NOMO-1 treated with dmso at 0.1 percent for 144 hours (cell line): ENCODE data around the gene KCNF1.

ENCODE experiments used
- DNase-seq: peaks from one replicate; lab custom pipeline; 2025; ENCODE audit not compliant: unreplicated experiment; lab: John Stamatoyannopoulos, UW

The KCNF1 gene

DNA sequence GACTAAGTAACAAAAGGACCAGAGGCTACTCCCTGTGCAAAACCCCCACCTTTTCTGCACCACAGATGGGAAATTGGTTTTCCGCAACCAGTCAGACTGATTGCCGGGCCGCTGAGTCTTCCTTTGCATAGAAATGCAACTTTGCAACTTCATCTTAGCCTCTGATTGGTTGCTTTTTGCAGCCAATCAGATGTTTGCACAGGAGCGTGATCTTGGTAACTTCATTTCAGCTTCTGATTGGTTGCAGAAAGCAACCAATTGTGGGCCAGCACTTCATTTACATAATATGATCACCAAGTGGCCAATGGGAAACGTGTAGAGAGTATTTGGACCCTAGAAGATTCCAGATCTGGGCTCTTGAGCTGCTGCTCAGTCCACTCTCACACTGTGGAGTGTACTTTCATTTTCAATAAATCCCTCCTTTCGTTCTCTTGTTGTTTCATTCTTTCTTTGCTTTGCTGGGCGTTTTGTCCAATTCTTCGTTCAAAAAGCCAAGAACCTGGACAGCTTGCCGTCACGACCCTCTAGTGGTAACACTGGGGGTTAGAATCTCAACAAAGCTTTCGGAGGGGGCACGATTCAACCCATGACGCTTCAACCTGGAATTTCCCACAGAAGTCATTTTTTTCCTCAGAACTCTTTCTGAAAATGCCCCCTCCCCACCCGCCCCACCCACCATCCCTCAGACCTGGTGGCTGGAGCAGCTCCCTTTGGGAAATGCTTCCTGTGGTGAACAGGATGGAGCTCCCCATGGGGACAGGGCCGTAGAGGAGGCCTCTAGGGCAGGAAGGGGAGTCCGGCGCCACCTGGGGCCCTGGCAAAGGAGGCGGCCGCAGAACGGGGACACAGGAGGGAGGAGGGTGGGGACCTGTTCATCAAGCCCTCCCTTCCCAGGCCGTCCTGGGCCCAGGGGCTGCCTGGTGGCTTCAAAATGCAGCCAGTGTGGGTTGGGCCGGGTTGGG is 31.8 kb upstream of the KCNF1 start:
- no peak for DNase-seq

- DNase-seq = peak; percentile 77
These were observed 31.0 kb upstream of the KCNF1 start for GRCh38 chr2:10880586-10881321.

DNA sequence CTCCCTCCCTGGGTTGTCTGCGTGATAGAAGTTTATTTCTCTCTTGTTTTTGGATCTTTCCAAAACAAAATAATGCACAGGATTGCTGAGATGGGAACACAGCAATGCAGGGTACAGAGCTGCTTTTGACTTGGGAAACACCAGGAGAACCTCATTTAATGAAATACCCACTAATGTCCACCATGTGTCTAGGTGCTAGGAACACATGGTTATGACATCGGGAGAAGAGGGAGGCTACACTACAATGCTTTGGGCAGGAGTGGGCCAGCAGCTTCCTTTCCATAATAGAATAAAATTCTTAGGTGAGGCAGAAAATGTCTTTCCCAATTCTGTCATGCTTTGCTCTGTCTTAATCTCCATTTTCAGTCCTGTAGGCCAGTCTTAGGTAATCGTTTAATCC is 29.2 kb upstream of the KCNF1 start:
- DNase-seq = no peak

- DNase-seq = no peak
These were observed 28.7 kb upstream of the KCNF1 start for GRCh38 chr2:10883066-10883465.

DNA sequence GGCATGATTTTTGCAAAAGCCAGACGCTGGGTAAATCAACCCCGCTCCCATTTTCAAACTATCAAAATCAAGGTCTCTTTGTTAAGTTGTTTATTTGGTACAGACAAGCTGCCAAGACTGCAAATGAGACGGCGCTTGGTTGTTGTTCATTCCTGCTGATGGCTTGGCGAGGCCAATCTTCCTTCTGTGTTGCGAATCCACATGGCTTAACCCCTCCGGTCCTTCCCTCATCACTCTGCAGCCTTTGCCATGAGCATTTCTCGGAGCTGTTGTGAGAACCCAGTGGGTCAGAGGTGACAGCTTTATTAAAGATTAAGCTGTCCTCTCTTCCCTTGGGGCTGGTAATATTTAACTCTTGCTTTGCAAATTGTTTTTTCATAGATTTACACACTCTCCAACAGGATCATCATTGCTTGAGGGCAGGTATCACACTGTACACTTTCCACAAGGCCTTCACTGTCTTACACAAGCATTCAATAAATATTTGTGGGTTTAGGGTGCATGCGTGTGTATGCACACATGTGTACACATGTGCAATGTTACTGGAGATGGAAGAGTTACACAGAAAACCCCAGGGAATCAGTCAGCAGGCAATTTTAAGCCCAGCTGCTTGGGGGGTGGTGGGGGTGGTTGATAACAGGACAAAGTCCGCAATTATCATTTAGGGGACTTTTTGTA is 27.8 kb upstream of the KCNF1 start:
- no peak for DNase-seq

GRCh38 chr2:10884574-10884975 is 27.2 kb upstream of the KCNF1 start:
- no peak for DNase-seq

- no peak for DNase-seq
These were observed 26.5 kb upstream of the KCNF1 start for GRCh38 chr2:10885094-10885860.

DNA sequence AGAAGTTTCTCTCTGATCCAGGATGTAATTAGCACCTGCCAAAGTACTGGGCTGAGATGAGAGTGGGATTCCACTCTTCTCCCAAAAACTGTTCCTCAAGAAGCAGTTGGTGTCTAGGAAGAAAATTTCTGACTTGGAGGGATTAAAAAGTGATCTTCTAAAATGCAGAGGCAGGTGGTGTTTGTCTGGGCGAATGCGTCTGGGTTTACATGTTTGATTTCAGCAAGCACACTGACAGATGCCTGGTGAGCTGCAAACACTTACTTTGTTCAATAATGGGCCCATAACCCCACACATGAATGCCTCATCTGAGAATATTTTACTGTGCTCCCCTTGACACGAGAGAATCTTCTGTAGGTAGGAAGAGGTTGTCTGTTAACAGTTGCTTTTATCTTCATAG is 24.3 kb upstream of the KCNF1 start:
- DNase-seq = no peak

DNA sequence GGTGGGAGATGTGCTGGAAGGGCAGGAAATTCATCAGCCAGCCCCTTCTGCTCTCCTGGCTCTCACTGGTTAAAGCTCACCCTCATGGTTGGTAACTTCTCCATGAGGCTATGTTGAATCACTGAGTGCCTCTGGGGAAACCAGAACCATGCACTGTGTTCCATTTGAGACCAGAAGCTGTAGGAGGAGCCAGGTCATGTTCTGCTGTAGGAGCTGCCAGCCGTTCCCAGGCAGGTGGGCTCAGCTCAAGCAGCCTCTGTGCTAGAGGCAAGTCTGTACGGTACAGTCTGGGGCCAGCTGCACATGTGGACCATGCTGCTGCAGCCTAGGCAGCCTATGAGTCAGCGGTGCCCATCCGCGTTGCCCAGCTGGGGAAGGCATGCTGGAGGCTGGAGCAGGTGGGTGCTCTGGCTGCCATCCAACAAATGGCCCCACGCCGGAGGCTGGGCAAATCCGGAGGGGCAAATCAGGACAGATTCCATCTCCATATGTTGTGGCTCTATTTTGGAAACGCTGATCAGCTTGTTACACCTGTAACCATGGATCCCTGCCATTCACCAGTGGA is 22.0 kb upstream of the KCNF1 start:
- DNase-seq = no peak

DNA sequence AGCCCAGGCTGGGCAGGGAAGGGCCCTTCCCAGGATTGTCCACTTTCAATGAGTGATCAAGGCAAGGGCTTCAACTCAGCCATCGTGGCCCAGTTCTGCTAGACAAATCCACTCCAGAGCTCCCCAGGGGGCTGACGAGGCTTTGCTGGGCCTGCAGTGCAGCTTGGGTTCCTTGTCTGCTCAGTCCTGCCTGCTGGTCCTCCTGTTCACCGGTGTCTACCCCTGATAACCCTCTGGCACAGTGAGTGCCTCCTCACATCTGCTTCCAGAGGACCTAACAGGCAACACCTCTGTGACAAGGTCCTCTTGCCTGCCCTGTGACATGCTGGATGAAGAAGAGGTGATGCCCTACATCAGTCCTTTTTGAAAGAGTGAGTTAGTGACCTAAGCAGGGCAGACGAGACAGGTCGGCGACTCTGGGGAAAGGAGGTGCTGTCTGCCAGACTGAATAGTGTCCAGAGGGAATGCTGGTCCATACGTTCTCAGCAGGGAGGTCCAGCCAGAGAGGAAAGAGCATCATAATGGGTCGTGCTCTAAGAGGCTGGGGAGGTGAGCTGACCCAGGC is 20.9 kb upstream of the KCNF1 start:
- no peak for DNase-seq

- no peak for DNase-seq
These were observed 20.3 kb upstream of the KCNF1 start for GRCh38 chr2:10891390-10891789.

- DNase-seq = no peak
These were observed 19.9 kb upstream of the KCNF1 start for GRCh38 chr2:10891848-10892247.

DNA sequence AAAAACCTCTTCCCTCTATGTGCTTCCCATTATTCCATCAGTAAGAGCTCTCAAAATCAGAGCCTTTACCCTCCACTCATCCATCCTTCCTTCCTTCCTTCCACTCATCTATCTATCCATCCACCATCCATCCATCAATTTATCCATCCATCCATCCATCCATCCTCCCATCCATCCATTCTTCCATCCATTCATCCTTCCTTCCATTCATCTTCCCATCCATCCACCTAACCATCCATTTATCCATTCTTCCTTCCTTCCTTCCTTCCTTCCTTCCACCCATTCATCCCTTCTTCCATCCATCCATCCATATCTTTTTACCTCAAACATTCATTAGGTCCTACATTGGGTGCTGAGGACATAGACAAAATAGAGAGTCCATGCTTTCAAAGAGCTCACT is 19.4 kb upstream of the KCNF1 start:
- no peak for DNase-seq

DNA sequence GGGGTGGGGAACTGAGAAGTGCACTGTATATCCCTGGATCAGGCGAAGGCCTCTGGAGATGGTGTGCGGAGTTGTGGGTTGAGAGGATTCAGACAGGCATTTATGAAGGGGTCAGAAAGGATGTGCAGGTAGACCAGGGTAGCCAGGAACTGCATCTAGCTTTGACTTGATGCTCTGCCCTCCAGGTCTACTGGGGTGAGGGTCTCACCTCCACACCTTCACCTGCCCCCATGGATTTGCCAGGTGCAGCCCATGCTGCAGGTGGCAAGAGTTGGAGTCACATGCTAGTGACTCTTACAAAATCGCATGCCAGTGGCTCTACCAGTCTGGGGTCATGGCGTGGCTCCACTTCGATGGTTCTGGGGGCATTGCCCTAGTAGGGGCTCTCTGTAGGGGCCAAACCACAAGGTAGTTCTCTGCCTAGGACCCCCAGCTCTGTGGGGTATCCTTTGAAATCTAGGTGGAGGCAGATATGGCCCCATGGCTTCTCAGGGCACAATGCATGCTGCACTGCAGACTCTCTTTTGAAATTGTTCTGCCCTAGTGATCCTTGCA is 18.9 kb upstream of the KCNF1 start:
- no peak for DNase-seq

DNA sequence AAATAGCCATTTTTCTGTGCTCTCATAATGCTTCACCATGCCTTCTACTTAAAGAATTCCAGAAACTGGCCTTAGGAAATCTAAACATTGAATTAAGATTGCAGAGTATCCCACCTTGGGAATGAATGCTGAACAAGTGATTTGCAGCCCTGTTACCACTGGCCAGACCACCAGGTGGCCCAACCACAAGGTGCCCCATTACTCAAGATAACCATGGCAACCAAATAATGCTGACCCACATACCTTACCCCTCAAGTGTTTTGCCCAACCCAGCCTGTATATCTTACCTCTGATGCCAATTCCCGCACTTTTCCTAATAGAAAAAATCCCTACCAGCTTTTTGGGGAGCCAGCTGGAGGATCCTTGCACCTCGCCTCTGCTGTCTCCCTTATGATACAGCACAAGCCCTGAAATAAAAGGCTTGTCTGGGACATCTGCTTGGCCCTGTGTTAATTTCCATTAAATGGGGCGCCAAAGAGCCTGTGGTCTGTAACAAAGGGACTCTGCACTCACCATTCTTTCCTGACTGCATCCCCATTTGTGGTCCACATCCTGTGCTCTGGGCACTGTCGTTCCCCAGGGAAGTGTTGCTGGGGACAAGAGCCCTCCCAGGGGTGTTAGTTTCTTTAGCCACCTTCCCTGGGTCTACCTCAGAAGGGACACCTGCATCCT is 17.3 kb upstream of the KCNF1 start:
- no peak for DNase-seq

GRCh38 chr2:10895231-10895630 is 16.5 kb upstream of the KCNF1 start:
- no peak for DNase-seq

DNA sequence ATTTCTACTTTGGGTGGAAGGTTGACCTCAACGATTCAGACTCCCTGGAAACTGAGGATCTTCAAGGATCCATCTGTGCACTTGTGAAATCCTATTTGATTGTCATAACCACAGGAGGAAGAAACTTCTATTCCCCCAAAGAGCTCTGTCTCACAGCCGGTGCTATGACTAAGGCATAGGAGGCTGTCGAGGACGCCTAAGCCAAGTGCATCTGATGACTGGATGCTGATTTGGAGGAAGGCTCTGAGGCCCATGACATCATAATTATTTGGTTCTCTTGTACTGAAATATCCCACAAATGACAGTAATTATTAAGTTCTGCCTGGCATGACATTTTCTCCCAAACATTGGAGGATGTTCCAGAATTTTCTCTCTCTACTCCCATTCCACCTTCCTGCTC is 13.8 kb upstream of the KCNF1 start:
- DNase-seq = no peak

GRCh38 chr2:10900216-10901109 is 11.3 kb upstream of the KCNF1 start:
- DNase-seq = peak; percentile 68
